HG02938 (cell line): Measurements from ENCODE around the gene TENT4B.
A peak's percentile ranks its signal among the peaks of the same experiment; 100 is the strongest.

ENCODE experiments used
- ATAC-seq: cut with Tn5 transposase; IDR thresholded peaks from one replicate; pipeline ENCODE4 v1.9.1; 2021; ENCODE audit warnings: mild to moderate bottlenecking, moderate library complexity; ENCODE audit not compliant: unreplicated experiment

The TENT4B gene

DNA sequence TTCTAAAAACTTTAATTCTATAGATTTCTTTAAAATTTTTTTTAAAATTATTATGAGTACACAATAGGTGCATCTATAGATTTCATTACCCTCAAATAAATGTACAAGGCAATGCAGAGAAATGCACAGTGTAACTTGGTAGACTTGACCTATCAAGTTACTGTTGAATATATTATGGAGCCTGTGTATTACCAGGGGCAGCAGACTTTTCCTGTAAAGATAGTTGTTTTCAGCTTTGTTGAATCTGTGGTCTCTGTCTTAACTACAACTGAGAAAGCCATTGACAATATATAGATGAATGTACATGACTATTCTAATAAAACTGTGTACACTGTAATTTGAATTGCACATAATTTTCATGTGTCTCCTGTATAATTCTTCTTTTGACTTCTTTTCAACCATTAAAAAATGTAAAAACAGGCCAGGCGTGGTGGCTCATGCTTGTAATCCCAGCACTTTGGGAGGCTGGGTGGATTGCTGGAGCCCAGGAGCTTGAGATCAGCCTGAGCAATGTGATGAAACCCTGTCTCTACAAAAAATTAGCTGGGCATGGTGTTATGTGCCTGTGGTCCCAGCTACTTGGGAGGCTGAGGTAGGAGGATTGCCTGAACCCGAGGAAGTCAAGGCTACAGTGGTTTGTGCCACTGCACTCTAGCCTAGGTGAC is 39.4 kb downstream of the TENT4B start:
- no peak for ATAC-seq

DNA sequence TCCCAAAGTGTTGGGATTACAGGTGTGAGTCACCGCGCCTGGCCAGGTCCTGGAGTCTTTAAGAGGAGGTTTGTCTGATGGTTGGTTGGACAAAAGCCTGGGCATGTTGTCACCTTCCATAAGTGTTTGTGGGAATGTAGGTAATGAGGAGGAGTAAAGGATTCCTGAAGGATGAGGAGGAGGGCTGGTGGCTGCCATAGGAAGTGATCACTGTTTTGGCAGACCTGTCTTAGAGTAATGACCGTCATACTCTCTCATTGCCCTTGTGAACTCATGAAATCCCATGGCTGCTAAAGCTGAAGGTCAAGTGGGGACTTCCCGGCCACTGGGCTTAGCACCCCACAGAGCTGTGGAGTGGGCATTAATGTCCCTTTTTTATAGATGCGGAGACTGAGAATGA is 40.5 kb downstream of the TENT4B start:
- no peak for ATAC-seq

GRCh38 chr16:50195276-50195675 is 42.2 kb downstream of the TENT4B start:
- ATAC-seq, result no peak

DNA sequence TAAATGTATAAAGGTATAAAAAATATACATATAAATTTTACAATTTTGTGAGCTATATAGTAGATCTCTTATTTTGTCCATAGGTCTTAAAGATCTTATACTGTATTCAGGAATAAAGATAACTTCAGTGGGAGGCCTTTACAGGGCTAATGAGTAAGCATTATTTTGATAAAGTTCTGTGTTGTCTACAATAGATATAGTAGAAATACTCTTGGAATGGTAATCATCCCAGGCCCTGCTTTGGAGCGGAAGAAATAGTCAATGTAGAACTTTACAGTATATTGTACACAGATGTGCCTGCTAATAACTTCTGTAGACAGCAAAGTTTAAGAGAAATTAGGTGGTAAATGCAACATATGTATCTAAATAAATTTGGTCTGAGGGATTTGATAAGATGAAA is 42.6 kb downstream of the TENT4B start:
- no peak for ATAC-seq

DNA sequence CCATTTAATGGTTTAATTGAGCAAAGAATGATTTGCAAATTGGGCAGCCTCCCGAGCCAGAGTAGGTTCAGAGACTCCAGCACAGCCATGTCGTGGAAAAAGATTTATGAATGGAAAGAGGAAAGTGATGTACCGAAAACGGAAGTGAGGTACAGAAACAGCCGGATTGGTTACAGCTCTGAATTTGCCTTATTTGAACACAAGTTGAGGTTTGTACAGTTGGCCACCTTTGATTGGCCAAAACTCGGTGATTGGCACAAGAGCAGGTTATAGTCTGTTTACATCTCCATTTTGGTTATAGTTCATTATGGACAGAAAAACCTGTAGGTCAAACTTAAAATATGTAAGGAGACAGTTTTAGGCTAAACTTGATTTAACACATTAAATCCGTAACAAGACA is 44.5 kb downstream of the TENT4B start:
- ATAC-seq, result no peak

GRCh38 chr16:50198802-50199403 is 45.8 kb downstream of the TENT4B start:
- no peak for ATAC-seq

- ATAC-seq, result peak; percentile 47
These were observed 48.7 kb downstream of the TENT4B start for GRCh38 chr16:50201787-50202186.

GRCh38 chr16:50202926-50203624 is 50.0 kb downstream of the TENT4B start:
- no peak for ATAC-seq

- no peak for ATAC-seq
These were observed 50.6 kb downstream of the TENT4B start for GRCh38 chr16:50203681-50204080.

- no peak for ATAC-seq
These were observed 51.5 kb downstream of the TENT4B start for GRCh38 chr16:50204453-50205108.

- ATAC-seq, result no peak
These were observed 54.5 kb downstream of the TENT4B start for GRCh38 chr16:50207652-50208051.

GRCh38 chr16:50208460-50208931 is 55.4 kb downstream of the TENT4B start:
- ATAC-seq, result no peak

- ATAC-seq, result no peak
These were observed 56.6 kb downstream of the TENT4B start for GRCh38 chr16:50209546-50210265.

DNA sequence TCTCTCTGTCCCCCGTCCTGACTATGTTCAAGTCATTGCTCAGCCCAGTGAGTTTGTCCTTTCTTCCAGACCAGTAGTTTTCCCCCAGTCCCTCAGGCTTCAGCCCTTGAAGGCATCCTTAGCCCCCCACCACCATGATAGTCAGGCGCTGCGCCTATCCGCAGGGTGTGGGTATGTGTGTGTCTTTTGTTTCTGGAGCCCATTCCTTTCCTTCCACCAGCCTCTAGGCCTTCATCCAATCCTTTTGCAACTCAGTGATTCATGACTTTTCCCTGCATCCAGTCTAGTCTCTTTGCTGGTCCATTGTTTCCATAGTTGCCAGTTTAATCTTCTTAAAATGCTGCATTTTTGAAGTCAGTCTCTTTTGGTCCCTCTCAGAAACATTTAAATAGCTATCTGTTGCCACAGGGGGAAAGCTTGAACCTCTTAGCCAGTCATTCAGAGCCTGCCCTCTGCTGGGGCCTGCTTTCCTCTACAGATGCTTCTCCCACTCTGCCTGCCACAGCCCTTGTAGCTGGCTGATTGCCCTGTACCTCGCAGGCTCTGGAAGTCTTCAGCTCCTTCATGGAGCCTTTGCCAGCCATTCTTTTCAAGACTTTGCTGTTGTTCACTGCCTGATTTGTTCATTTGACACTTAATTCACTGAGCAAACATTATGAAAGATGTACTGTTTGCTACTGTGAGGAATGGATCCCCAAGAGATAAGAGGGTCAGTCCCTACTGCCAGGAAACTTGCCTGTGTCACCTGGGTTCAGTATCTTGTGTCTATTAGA is 57.3 kb downstream of the TENT4B start:
- ATAC-seq, result peak; percentile 90

DNA sequence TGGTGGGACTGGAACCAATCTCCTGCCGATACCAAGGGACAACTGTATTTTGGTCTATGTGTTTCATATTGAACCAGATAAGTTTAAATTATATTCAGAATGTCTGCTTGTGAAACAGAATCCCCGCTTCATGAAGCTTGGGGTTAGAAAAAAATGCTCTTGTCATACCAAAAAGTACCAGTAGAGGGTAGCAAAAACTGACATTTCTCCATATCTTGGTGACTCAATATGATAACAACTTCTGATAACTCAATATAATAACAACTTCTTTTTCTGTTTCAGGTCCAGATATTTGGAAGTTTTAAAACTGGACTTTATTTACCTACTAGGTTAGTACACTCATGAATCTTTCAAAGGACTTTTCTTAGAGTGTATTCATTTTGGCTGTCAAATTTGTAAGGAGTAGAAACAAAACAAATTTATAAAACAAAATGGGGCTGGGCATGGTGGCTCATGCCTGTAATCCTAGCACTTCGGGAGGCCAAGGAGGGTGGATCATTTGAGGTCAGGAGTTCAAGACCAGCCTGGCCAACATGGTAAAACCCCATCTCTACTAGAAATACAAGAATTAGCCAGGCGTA is 60.9 kb downstream of the TENT4B start:
- ATAC-seq, result no peak

DNA sequence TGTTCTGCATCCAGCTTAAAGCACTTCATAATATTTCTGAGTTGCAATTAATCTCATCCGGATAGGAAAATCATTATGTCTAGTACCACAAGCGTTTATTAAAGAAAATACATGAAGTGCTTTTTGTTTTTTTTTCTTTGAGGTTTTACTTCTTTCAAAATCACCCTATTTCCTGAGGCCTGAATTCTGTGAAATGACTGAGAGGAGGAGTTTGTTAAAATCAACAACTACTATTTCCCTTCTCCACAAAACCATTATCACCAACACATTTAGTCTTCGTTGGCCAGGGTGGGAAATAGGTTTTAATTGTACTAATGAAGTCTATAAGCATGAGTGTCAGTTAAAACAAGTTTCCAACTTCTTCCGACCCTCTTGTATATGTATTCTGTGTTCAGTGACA is 62.6 kb downstream of the TENT4B start:
- ATAC-seq, result no peak

GRCh38 chr16:50216231-50216630 is 63.1 kb downstream of the TENT4B start:
- ATAC-seq, result no peak

GRCh38 chr16:50219402-50219975 is 66.4 kb downstream of the TENT4B start:
- ATAC-seq, result no peak

GRCh38 chr16:50224286-50224685 is 71.2 kb downstream of the TENT4B start:
- ATAC-seq, result no peak

DNA sequence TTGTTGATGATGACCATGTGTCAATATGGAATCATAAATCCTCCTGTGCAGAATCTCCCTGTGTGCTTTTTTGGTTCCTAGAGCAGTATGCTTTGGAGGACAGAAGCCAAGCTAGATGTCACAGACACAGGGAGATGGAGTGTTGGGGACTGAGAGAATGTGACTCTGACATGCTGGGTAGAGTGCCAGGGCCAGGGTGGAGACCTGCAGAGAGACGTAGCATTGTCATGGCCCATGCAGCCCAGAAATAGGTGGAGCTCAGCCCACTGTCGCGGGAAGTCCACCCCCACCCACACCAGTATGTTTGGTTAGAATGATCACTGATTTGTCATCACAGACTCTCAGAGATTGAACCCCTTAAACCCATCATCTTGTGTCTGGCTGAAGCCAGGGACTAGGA is 74.0 kb downstream of the TENT4B start:
- ATAC-seq, result no peak
